SK-N-SH (cell line): ENCODE measurements around the gene NACAD. TPM values are rescaled to one million over a fixed set of nuclear protein-coding genes. Genes with fewer than 3 reads are reported as not detected.

Source experiments
- CTCF ChIA-PET: fragments of 300-600, 350-600 bp; formaldehyde crosslinking; extraction: SDS; loops from one replicate; lab custom pipeline; 2021; lab: Yijun Ruan, JAX
- POLR2A ChIA-PET: fragments of 350-600 bp; sonication (Branson Sonifier 250); formaldehyde crosslinking; extraction: SDS; loops from one replicate; lab custom pipeline; 2020; ENCODE audit warnings: antibody characterized with exemption, inconsistent platforms; lab: Yijun Ruan, JAX
- DNase-seq: peaks from one replicate; pipeline ENCODE4 v3.0.0; 2012
- H2AFZ ChIP-seq: fragments of 200-600 bp; sonication (generic); 2 replicates; pipeline ENCODE4 v1.8.1; 2016; ENCODE audit warnings: antibody characterized with exemption, mild to moderate bottlenecking, low read depth
- H3F3A ChIP-seq: fragments of 200-600 bp; sonication (generic); replicated peaks from 2 replicates; pipeline ENCODE3; 2016; ENCODE audit warnings: antibody characterized with exemption, mild to moderate bottlenecking; ENCODE audit not compliant: insufficient read depth
- H3K27ac ChIP-seq, 2 experiments: fragments of 200-500 bp in 1 of 2; fragments of 200-600 bp in 1 of 2; sonication (Bioruptor generic) in 1 of 2; sonication (generic), shearing (Covaris generic) in 1 of 2; 2 replicates each; pipeline versions ENCODE4 v1.5.1 to v1.6.1; 2014 to 2016; ENCODE audit warnings: low read depth in 2 of 2, inconsistent platforms in 1 of 2, low read length in 1 of 2, mild to moderate bottlenecking in 1 of 2, mixed read lengths in 1 of 2
- H3K27me3 ChIP-seq: fragments of 200-600 bp; sonication (generic), shearing (Covaris generic); 2 replicates; pipeline ENCODE4 v1.6.1; 2016; ENCODE audit warnings: mixed run types; ENCODE audit not compliant: insufficient read depth
- H3K36me3 ChIP-seq, 2 experiments: fragments of 200-500 bp in 1 of 2; fragments of 200-600 bp in 1 of 2; sonication (Bioruptor generic) in 1 of 2; sonication (generic) in 1 of 2; replicated peaks in 1 of 2; 2 replicates each; pipeline versions ENCODE3 to v1.5.1; 2014 to 2016; ENCODE audit warnings: low read length in 1 of 2, mild to moderate bottlenecking in 1 of 2; ENCODE audit not compliant: insufficient read depth in 2 of 2, control insufficient read depth in 1 of 2
- H3K4me1 ChIP-seq, 2 experiments: fragments of 200-500 bp in 1 of 2; fragments of 200-600 bp in 1 of 2; sonication (Bioruptor generic) in 1 of 2; sonication (generic), shearing (Covaris generic) in 1 of 2; 2 replicates each; pipeline versions ENCODE4 v1.5.1 to v1.6.1; 2014 to 2016; ENCODE audit warnings: low read depth in 1 of 2, low read length in 1 of 2, mixed run types in 1 of 2; ENCODE audit not compliant: insufficient read depth in 2 of 2, control insufficient read depth in 1 of 2
- H3K4me2 ChIP-seq: fragments of 200-600 bp; sonication (generic), shearing (Covaris generic); 2 replicates; pipeline ENCODE4 v1.6.1; 2017; ENCODE audit warnings: mixed run types
- H3K4me3 ChIP-seq, 2 experiments: fragments of 200-500 bp in 1 of 2; fragments of 200-600 bp in 1 of 2; sonication (Bioruptor generic) in 1 of 2; sonication (generic), shearing (Covaris generic) in 1 of 2; 2 replicates each; pipeline versions ENCODE4 v1.5.1 to v1.8.1; 2014 to 2016; ENCODE audit warnings: low read depth in 2 of 2, inconsistent platforms in 1 of 2, low read length in 1 of 2, mild to moderate bottlenecking in 1 of 2, mixed read lengths in 1 of 2, moderate library complexity in 1 of 2
- H3K79me2 ChIP-seq: fragments of 200-600 bp; sonication (generic); 2 replicates; pipeline ENCODE4 v1.8.1; 2017; ENCODE audit warnings: mild to moderate bottlenecking; ENCODE audit not compliant: insufficient read depth
- H3K9ac ChIP-seq: fragments of 200-600 bp; sonication (generic); 2 replicates; pipeline ENCODE4 v1.6.1; 2017; ENCODE audit warnings: mixed run types
- H3K9me2 ChIP-seq: fragments of 200-600 bp; sonication (generic); 2 replicates; pipeline ENCODE4 v1.6.1; 2017; ENCODE audit warnings: mixed run types
- H3K9me3 ChIP-seq: fragments of 200-600 bp; sonication (generic); 2 replicates; pipeline ENCODE4 v1.6.1; 2017; ENCODE audit warnings: mixed run types, mild to moderate bottlenecking, moderate library complexity
- H4K20me1 ChIP-seq: fragments of 200-600 bp; sonication (generic); 2 replicates; pipeline ENCODE4 v1.6.1; 2017; ENCODE audit warnings: mild to moderate bottlenecking, mixed run types; ENCODE audit not compliant: insufficient read depth
- CHD2 ChIP-seq: fragments of 150-350 bp; IDR thresholded peaks from 2 replicates; pipeline ENCODE4 v1.6.1; 2018; ENCODE audit warnings: low read length; ENCODE audit not compliant: partially characterized antibody
- EP300 ChIP-seq, 2 experiments: IDR thresholded peaks; 2 replicates each; pipeline versions ENCODE4 v1.4.0 to v1.6.1; 2012; ENCODE audit warnings: borderline replicate concordance in 1 of 2, low read depth in 1 of 2, low read length in 1 of 2
- FOSL2 ChIP-seq: IDR thresholded peaks from 2 replicates; pipeline ENCODE4 v1.4.0; 2012; ENCODE audit warnings: low read depth, mild to moderate bottlenecking, moderate library complexity, borderline replicate concordance
- GABPA ChIP-seq: IDR thresholded peaks from 2 replicates; pipeline ENCODE4 v1.4.0; 2012; ENCODE audit warnings: low read depth, mild to moderate bottlenecking
- GATA2 ChIP-seq: sonication (generic); formaldehyde crosslinking; IDR thresholded peaks from 2 replicates; pipeline ENCODE4 v1.5.0; 2020; ENCODE audit warnings: mild to moderate bottlenecking, missing genetic modification reagents
- JUND ChIP-seq: IDR thresholded peaks from 2 replicates; pipeline ENCODE4 v1.4.0; 2012
- PBX3 ChIP-seq: IDR thresholded peaks from 2 replicates; pipeline ENCODE4; 2012
- POLR2AphosphoS5 ChIP-seq: IDR thresholded peaks from 2 replicates; pipeline ENCODE4 v1.6.1; 2012; ENCODE audit warnings: low read depth, low read length
- RCOR1 ChIP-seq: fragments of 150-350 bp; IDR thresholded peaks from 2 replicates; pipeline ENCODE4 v1.6.1; 2017; ENCODE audit warnings: antibody characterized with exemption, low read length
- RXRA ChIP-seq: IDR thresholded peaks from 2 replicates; pipeline ENCODE4 v1.4.0; 2012; ENCODE audit warnings: low read depth, mild to moderate bottlenecking, borderline replicate concordance
- SIN3A ChIP-seq: IDR thresholded peaks from 2 replicates; pipeline ENCODE4 v1.6.1; 2012; ENCODE audit warnings: low read depth, mild to moderate bottlenecking, low read length, moderate library complexity, borderline replicate concordance
- SMC3 ChIP-seq: IDR thresholded peaks from 2 replicates; pipeline ENCODE4 v1.6.1; 2012; ENCODE audit warnings: low read depth, low read length, improper control_type of control experiment
- TCF12 ChIP-seq: IDR thresholded peaks from 2 replicates; pipeline ENCODE4 v1.4.0; 2012
- TEAD4 ChIP-seq: IDR thresholded peaks from 2 replicates; pipeline ENCODE4 v1.4.0; 2012; ENCODE audit warnings: mild to moderate bottlenecking, borderline replicate concordance; ENCODE audit not compliant: insufficient read depth
- YY1 ChIP-seq: IDR thresholded peaks from 2 replicates; pipeline ENCODE4 v1.4.0; 2012; ENCODE audit warnings: low read depth, mild to moderate bottlenecking
- ZBTB33 ChIP-seq: IDR thresholded peaks from 2 replicates; pipeline ENCODE4 v1.4.0; 2012; ENCODE audit warnings: low read depth, borderline replicate concordance
- WGBS: methylation state at CpG from one replicate; pipeline ENCODE4 v1.1.6; 2017; ENCODE audit warnings: low lambda C conversion rate; 5-methylcytosine and 5-hydroxymethylcytosine counted together
- polyA plus RNA-seq, 3 experiments: library from polyadenylated mRNA; depleted of rRNA; stranded (reverse); fragments of >200 nt; gene quantifications; 2 replicates each; pipeline ENCODE4 v1.2.3, GENCODE V29; 2012
- TF ChIP-seq, protein P1 (sequence below): fragments of 150-350 bp; IDR thresholded peaks from 2 replicates; pipeline ENCODE4 v1.6.1; 2017; ENCODE audit warnings: antibody characterized with exemption, low read length, low read depth, borderline replicate concordance
- TF ChIP-seq, protein P2 (sequence below): fragments of 200-600 bp; sonication (generic); IDR thresholded peaks from 2 replicates; pipeline ENCODE4 v1.6.1; 2017; ENCODE audit warnings: antibody characterized with exemption, mild to moderate bottlenecking, moderate library complexity
- TF ChIP-seq, protein P3 (sequence below): fragments of 150-350 bp; IDR thresholded peaks from 2 replicates; pipeline ENCODE4 v1.6.1; 2016; ENCODE audit warnings: mild to moderate bottlenecking, low read depth, low read length

NACAD gene
- polyA plus RNA-seq, 1 of the 3 experiments (the other 2 are of a cell fraction): 2.8 TPM

- DNase-seq: no peak
- Histone ChIP-seq H3K36me3 (peaks cover 25 to 39% of the 10 kb centered on the region in 2 experiments), H3K27me3 (no peaks in the 10 kb centered on the region), H3K4me3 (no peak overlapping the region), H3K79me2 (peaks cover 79% of the 10 kb centered on the region), H3K9me3 (no peaks in the 10 kb centered on the region), H3K9ac (no peak overlapping the region), H3F3A (no peaks in the 10 kb centered on the region), H3K9me2 (no peaks in the 10 kb centered on the region), H3K4me1 (peaks cover 11 to 13% of the 10 kb centered on the region in 2 experiments; a peak in 3 of 4 replicates), H2AFZ (no peak overlapping the region), H4K20me1 (peaks cover 31% of the 10 kb centered on the region), H3K27ac (no peak overlapping the region), H3K4me2 (no peak overlapping the region)
- POLR2A ChIA-PET: no interaction called here
- TF ChIP-seq RXRA: no peak
- TF ChIP-seq SIN3A: no peak
- no peak for TF ChIP-seq POLR2AphosphoS5
- no peak for TF ChIP-seq TEAD4
- TF ChIP-seq YY1: no peak
- TF ChIP-seq GATA2 (CRISPR knock-in tag): no peak
- TF ChIP-seq TCF12: no peak
- no peak for TF ChIP-seq GABPA
- no peak for TF ChIP-seq FOSL2
- TF ChIP-seq CHD2: no peak
- TF ChIP-seq SMC3: no peak
- TF ChIP-seq, protein P1, sequence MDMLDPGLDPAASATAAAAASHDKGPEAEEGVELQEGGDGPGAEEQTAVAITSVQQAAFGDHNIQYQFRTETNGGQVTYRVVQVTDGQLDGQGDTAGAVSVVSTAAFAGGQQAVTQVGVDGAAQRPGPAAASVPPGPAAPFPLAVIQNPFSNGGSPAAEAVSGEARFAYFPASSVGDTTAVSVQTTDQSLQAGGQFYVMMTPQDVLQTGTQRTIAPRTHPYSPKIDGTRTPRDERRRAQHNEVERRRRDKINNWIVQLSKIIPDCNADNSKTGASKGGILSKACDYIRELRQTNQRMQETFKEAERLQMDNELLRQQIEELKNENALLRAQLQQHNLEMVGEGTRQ: no peak
- TF ChIP-seq, protein P2, sequence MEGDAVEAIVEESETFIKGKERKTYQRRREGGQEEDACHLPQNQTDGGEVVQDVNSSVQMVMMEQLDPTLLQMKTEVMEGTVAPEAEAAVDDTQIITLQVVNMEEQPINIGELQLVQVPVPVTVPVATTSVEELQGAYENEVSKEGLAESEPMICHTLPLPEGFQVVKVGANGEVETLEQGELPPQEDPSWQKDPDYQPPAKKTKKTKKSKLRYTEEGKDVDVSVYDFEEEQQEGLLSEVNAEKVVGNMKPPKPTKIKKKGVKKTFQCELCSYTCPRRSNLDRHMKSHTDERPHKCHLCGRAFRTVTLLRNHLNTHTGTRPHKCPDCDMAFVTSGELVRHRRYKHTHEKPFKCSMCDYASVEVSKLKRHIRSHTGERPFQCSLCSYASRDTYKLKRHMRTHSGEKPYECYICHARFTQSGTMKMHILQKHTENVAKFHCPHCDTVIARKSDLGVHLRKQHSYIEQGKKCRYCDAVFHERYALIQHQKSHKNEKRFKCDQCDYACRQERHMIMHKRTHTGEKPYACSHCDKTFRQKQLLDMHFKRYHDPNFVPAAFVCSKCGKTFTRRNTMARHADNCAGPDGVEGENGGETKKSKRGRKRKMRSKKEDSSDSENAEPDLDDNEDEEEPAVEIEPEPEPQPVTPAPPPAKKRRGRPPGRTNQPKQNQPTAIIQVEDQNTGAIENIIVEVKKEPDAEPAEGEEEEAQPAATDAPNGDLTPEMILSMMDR: no peak
- TF ChIP-seq JUND: no peak
- TF ChIP-seq EP300 (IDR thresholded peaks at IDR 0.05; ENCODE audit: borderline replicate concordance in 1 of 2, low read depth in 1 of 2, low read length in 1 of 2): no peak
- TF ChIP-seq RCOR1: no peak
- TF ChIP-seq PBX3: no peak
- TF ChIP-seq, protein P3, sequence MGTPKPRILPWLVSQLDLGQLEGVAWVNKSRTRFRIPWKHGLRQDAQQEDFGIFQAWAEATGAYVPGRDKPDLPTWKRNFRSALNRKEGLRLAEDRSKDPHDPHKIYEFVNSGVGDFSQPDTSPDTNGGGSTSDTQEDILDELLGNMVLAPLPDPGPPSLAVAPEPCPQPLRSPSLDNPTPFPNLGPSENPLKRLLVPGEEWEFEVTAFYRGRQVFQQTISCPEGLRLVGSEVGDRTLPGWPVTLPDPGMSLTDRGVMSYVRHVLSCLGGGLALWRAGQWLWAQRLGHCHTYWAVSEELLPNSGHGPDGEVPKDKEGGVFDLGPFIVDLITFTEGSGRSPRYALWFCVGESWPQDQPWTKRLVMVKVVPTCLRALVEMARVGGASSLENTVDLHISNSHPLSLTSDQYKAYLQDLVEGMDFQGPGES: no peak
- no peak for TF ChIP-seq ZBTB33
- CTCF ChIA-PET: interaction anchor here (0.8 to 1.8 kb wide), 3 partner anchors 9 to 99 kb away, joined by 3 to 5 read pairs (median 3); partner anchors contain the start of gene TBRG4
- WGBS: 97% methylated on average over 8 of the region's 8 CpGs
These were observed 52.0 kb downstream of the NACAD start for GRCh38 chr7:45036796-45037195.
